HepG2 (cell line): ENCODE results near the gene ADI1. TPM values are rescaled to one million over a fixed set of nuclear protein-coding genes. Genes with fewer than 3 reads are reported as not detected.
A peak's percentile ranks its signal among the peaks of the same experiment; 100 is the strongest.

Experiments used
- CBX2 ChIP-seq, 2 experiments: fragments of 200-600 bp in 1 of 2; sonication (generic); formaldehyde crosslinking in 1 of 2; IDR thresholded peaks; 2 replicates each; pipeline versions ENCODE4 v1.7.0 to v1.8.1; 2018 to 2022; ENCODE audit warnings: low read depth in 2 of 2, low read length in 1 of 2, mild to moderate bottlenecking in 1 of 2, missing genetic modification reagents in 1 of 2
- CENPX ChIP-seq: sonication (generic); formaldehyde crosslinking; IDR thresholded peaks from 2 replicates; pipeline ENCODE4 v1.9.0; 2021; ENCODE audit warnings: mild to moderate bottlenecking, missing genetic modification reagents, moderate library complexity
- FOXP1 ChIP-seq, 2 experiments: fragments of 450-650 bp in 1 of 2; IDR thresholded peaks; 2 replicates each; pipeline ENCODE4 v1.6.1; 2017 to 2018; ENCODE audit warnings: antibody characterized with exemption in 1 of 2
- JUNB ChIP-seq: sonication (generic); formaldehyde crosslinking; IDR thresholded peaks from 2 replicates; pipeline ENCODE4 v1.8.0; 2022; ENCODE audit warnings: missing genetic modification reagents, mild to moderate bottlenecking, borderline replicate concordance
- KLF13 ChIP-seq: sonication (generic); formaldehyde crosslinking; IDR thresholded peaks from 2 replicates; pipeline ENCODE4 v1.4.0; 2020; ENCODE audit warnings: mild to moderate bottlenecking, missing genetic modification reagents
- KLF16 ChIP-seq, 2 experiments: sonication (generic) in 1 of 2; formaldehyde crosslinking in 1 of 2; IDR thresholded peaks; 2 replicates each; pipeline versions ENCODE4 v1.6.1 to v1.8.0; 2016 to 2023; ENCODE audit warnings: missing genetic modification reagents in 2 of 2, missing compliant biosample characterization in 1 of 2
- MEF2D ChIP-seq: sonication (generic); formaldehyde crosslinking; IDR thresholded peaks from 2 replicates; pipeline ENCODE4 v1.5.1; 2020; ENCODE audit warnings: mild to moderate bottlenecking, missing genetic modification reagents
- PHF20 ChIP-seq: sonication (generic); formaldehyde crosslinking; IDR thresholded peaks from 2 replicates; pipeline ENCODE4 v1.5.0; 2020; ENCODE audit warnings: mild to moderate bottlenecking, missing genetic modification reagents
- POGZ ChIP-seq: sonication (generic); formaldehyde crosslinking; IDR thresholded peaks from 2 replicates; pipeline ENCODE4 v1.4.0; 2020; ENCODE audit warnings: mild to moderate bottlenecking, missing genetic modification reagents
- SETDB1 ChIP-seq: sonication (generic); formaldehyde crosslinking; IDR thresholded peaks from 2 replicates; pipeline ENCODE4 v1.5.1; 2020; ENCODE audit warnings: missing genetic modification reagents, mild to moderate bottlenecking, borderline replicate concordance
- SP140L ChIP-seq: sonication (generic); formaldehyde crosslinking; IDR thresholded peaks from 2 replicates; pipeline ENCODE4 v1.4.0; 2020; ENCODE audit warnings: missing genetic modification reagents, borderline replicate concordance
- TBL1XR1 ChIP-seq: fragments of 150-350 bp; IDR thresholded peaks from 2 replicates; pipeline ENCODE4 v1.6.1; 2014; ENCODE audit warnings: borderline replicate concordance, low read length; ENCODE audit not compliant: partially characterized antibody
- TIGD3 ChIP-seq: sonication (generic); formaldehyde crosslinking; IDR thresholded peaks from 2 replicates; pipeline ENCODE4 v1.5.1; 2020; ENCODE audit warnings: mild to moderate bottlenecking, missing genetic modification reagents, borderline replicate concordance
- TOPORS ChIP-seq: sonication (generic); formaldehyde crosslinking; IDR thresholded peaks from 2 replicates; pipeline ENCODE4 v1.8.0; 2023; ENCODE audit warnings: mild to moderate bottlenecking, missing genetic modification reagents
- ZBTB21 ChIP-seq: sonication (generic); formaldehyde crosslinking; IDR thresholded peaks from 2 replicates; pipeline ENCODE4 v1.4.0; 2020; ENCODE audit warnings: missing genetic modification reagents
- ZBTB38 ChIP-seq: sonication (generic); formaldehyde crosslinking; IDR thresholded peaks from 2 replicates; pipeline ENCODE4 v1.5.1; 2020; ENCODE audit warnings: mild to moderate bottlenecking, missing genetic modification reagents
- ZIK1 ChIP-seq: sonication (generic); formaldehyde crosslinking; IDR thresholded peaks from 2 replicates; pipeline ENCODE4 v1.5.0; 2020; ENCODE audit warnings: mild to moderate bottlenecking, low read depth, missing genetic modification reagents, borderline replicate concordance
- ZNF335 ChIP-seq: sonication (generic); formaldehyde crosslinking; IDR thresholded peaks from 2 replicates; pipeline ENCODE4 v1.4.0; 2020; ENCODE audit warnings: missing genetic modification reagents
- ZNF761 ChIP-seq: sonication (generic); formaldehyde crosslinking; conservative IDR thresholded peaks from 2 replicates; pipeline ENCODE4 v1.4.0; 2020; ENCODE audit warnings: mild to moderate bottlenecking, missing genetic modification reagents
- ZNF792 ChIP-seq: IDR thresholded peaks from 2 replicates; pipeline ENCODE4 v1.6.1; 2016
- polyA plus RNA-seq, 8 experiments: library from polyadenylated mRNA; depleted of rRNA in 3 of 8; stranded (reverse) in 7 of 8; unstranded in 1 of 8; fragments of >200 nt; fragmentation: Illumina TruSeq in 4 of 8; extraction: Trizol in 4 of 8; gene quantifications; 2 replicates each; pipeline versions ENCODE4 v1.2.1 to v1.2.3, GENCODE V29; 2011 to 2016; ENCODE audit warnings: low read depth in 4 of 8, missing spikeins in 1 of 8, mixed read lengths in 1 of 8; ENCODE audit not compliant: insufficient read depth in 1 of 8
- total RNA-seq, 5 experiments: library from RNA; depleted of rRNA; stranded (reverse); fragments of >200 nt; fragmentation: Illumina TruSeq; extraction: Trizol; gene quantifications; 2 replicates each; pipeline ENCODE4 v1.2.3, GENCODE V29; 2016; ENCODE audit warnings: low read depth in 1 of 5
- TF ChIP-seq, protein P1 (sequence below), 2 experiments: sonication (generic) in 1 of 2; formaldehyde crosslinking in 1 of 2; IDR thresholded peaks; 2 replicates each; pipeline versions ENCODE4 v1.5.1 to v1.6.1; 2011 to 2020; ENCODE audit warnings: borderline replicate concordance in 1 of 2, low read depth in 1 of 2, low read length in 1 of 2, mild to moderate bottlenecking in 1 of 2, missing genetic modification reagents in 1 of 2, moderate library complexity in 1 of 2
- TF ChIP-seq, protein P2 (sequence below): sonication (generic); formaldehyde crosslinking; conservative IDR thresholded peaks from 2 replicates; pipeline ENCODE4 v1.8.0; 2022; ENCODE audit warnings: mild to moderate bottlenecking, moderate library complexity, missing genetic modification reagents
- TF ChIP-seq, protein P3 (sequence below): sonication (generic); formaldehyde crosslinking; IDR thresholded peaks from 2 replicates; pipeline ENCODE4 v1.8.1; 2023; ENCODE audit warnings: missing genetic modification reagents, mild to moderate bottlenecking, borderline replicate concordance
- TF ChIP-seq, protein P4 (sequence below): sonication (generic); formaldehyde crosslinking; IDR thresholded peaks from 2 replicates; pipeline ENCODE4 v1.5.0; 2020; ENCODE audit warnings: missing genetic modification reagents, mild to moderate bottlenecking, borderline replicate concordance

ADI1 gene
- total and polyA plus RNA-seq, 2 of the 13 experiments (the other 11 are each of a cell fraction or from before 2014, with no cell fraction given) = 28.7 to 123 TPM

DNA sequence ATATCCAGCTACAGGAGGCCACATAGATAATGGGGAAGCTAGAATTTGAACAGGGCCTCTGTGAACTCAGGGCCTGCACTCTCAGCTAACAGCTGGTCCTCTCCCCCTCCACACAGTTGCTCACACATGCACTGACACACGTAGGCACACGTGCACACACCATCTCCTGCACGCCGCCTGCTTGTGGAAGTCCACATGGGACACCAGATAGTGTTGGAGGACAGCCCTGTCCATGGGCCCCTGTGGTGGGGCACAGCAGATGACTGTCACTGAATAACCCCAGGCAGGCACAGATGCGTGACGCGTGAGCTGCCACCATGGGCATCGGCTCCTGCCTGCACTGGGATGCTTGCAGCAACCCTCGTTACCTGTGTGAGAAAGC is 52.9 kb downstream of the ADI1 start (continued):
- TF ChIP-seq TIGD3 (CRISPR knock-in tag) (no peak), ZNF335 (no peak), CENPX (no peak), JUNB (CRISPR knock-in tag) (no peak), ZBTB21 (CRISPR knock-in tag) (no peak), TBL1XR1 (no peak), KLF13 (no peak), MEF2D (CRISPR knock-in tag) (no peak), CBX2 (IDR thresholded peaks at IDR 0.05; ENCODE audit: low read depth, low read length) (no peak), CBX2 (CRISPR knock-in tag; IDR thresholded peaks at IDR 0.05; ENCODE audit: low read depth) (no peak), TOPORS (CRISPR knock-in tag) (no peak), ZIK1 (no peak), KLF16 (CRISPR knock-in tag; IDR thresholded peaks at IDR 0.05) (no peak), SETDB1 (CRISPR knock-in tag) (no peak), ZNF792 (CRISPR knock-in tag) (no peak), FOXP1 (IDR thresholded peaks at IDR 0.05) (no peak), FOXP1 (CRISPR knock-in tag; IDR thresholded peaks at IDR 0.05) (no peak), SP140L (no peak), POGZ (no peak), ZNF761 (CRISPR knock-in tag) (0 out of 2 replicates have a peak, but pooled peaks have one; percentile 1), PHF20 (CRISPR knock-in tag) (no peak), ZBTB38 (CRISPR knock-in tag) (no peak; the same call in 1 of the 2 replicates)
- TF ChIP-seq, protein P1, sequence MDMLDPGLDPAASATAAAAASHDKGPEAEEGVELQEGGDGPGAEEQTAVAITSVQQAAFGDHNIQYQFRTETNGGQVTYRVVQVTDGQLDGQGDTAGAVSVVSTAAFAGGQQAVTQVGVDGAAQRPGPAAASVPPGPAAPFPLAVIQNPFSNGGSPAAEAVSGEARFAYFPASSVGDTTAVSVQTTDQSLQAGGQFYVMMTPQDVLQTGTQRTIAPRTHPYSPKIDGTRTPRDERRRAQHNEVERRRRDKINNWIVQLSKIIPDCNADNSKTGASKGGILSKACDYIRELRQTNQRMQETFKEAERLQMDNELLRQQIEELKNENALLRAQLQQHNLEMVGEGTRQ (IDR thresholded peaks at IDR 0.05; ENCODE audit: low read depth, low read length) = no peak
- TF ChIP-seq, protein P1 (CRISPR knock-in tag; IDR thresholded peaks at IDR 0.05; ENCODE audit: borderline replicate concordance) = no peak
- TF ChIP-seq, protein P2, sequence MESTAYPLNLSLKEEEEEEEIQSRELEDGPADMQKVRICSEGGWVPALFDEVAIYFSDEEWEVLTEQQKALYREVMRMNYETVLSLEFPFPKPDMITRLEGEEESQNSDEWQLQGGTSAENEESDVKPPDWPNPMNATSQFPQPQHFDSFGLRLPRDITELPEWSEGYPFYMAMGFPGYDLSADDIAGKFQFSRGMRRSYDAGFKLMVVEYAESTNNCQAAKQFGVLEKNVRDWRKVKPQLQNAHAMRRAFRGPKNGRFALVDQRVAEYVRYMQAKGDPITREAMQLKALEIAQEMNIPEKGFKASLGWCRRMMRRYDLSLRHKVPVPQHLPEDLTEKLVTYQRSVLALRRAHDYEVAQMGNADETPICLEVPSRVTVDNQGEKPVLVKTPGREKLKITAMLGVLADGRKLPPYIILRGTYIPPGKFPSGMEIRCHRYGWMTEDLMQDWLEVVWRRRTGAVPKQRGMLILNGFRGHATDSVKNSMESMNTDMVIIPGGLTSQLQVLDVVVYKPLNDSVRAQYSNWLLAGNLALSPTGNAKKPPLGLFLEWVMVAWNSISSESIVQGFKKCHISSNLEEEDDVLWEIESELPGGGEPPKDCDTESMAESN = no peak
- TF ChIP-seq, protein P3, sequence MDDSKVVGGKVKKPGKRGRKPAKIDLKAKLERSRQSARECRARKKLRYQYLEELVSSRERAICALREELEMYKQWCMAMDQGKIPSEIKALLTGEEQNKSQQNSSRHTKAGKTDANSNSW = 0 out of 2 replicates have a peak, but pooled peaks have one; percentile 13
- TF ChIP-seq, protein P4, sequence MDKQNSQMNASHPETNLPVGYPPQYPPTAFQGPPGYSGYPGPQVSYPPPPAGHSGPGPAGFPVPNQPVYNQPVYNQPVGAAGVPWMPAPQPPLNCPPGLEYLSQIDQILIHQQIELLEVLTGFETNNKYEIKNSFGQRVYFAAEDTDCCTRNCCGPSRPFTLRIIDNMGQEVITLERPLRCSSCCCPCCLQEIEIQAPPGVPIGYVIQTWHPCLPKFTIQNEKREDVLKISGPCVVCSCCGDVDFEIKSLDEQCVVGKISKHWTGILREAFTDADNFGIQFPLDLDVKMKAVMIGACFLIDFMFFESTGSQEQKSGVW (CRISPR knock-in tag) = no peak
